HCT116 (cell line): Measurements from ENCODE around the gene HAPLN1.

Source experiments
- CEBPB ChIP-seq: IDR thresholded peaks from 2 replicates; pipeline ENCODE4 v1.6.1; 2012; ENCODE audit warnings: low read depth
- EZH2 ChIP-seq: fragments of 200-600 bp; sonication (generic); IDR thresholded peaks from 2 replicates; pipeline ENCODE4 v1.6.1; 2017; ENCODE audit warnings: antibody characterized with exemption, mixed run types
- EZH2phosphoT487 ChIP-seq: fragments of 200-600 bp; IDR thresholded peaks from 2 replicates; pipeline ENCODE4 v1.6.1; 2018; ENCODE audit warnings: antibody characterized with exemption, borderline replicate concordance
- POLR2AphosphoS5 ChIP-seq: IDR thresholded peaks from 2 replicates; pipeline ENCODE4 v1.6.1; 2011; ENCODE audit warnings: mild to moderate bottlenecking, low read depth, low read length, moderate library complexity
- TCF7L2 ChIP-seq: IDR thresholded peaks from 2 replicates; pipeline ENCODE4 v1.7.0; 2011; ENCODE audit warnings: borderline replicate concordance, inconsistent platforms; ENCODE audit not compliant: insufficient read depth, insufficient read length; ENCODE audit errors: extremely low read depth
- TF ChIP-seq, protein P1 (sequence below), 3 experiments: fragments of 200-600 bp in 1 of 3; sonication (generic) in 1 of 3; IDR thresholded peaks in 2 of 3; conservative IDR thresholded peaks in 1 of 3; 2 replicates each; pipeline ENCODE4 v1.5.1; 2012 to 2017; ENCODE audit warnings: low read depth in 2 of 3, low read length in 2 of 3, antibody characterized with exemption in 1 of 3, borderline replicate concordance in 1 of 3, control low read depth in 1 of 3, mild to moderate bottlenecking in 1 of 3, mixed read lengths in 1 of 3, mixed run types in 1 of 3, moderate library complexity in 1 of 3; ENCODE audit not compliant: insufficient read depth in 1 of 3

GRCh38 chr5:83632874-83633273 lies 87.8 kb downstream of the HAPLN1 start:
- TF ChIP-seq, protein P1, sequence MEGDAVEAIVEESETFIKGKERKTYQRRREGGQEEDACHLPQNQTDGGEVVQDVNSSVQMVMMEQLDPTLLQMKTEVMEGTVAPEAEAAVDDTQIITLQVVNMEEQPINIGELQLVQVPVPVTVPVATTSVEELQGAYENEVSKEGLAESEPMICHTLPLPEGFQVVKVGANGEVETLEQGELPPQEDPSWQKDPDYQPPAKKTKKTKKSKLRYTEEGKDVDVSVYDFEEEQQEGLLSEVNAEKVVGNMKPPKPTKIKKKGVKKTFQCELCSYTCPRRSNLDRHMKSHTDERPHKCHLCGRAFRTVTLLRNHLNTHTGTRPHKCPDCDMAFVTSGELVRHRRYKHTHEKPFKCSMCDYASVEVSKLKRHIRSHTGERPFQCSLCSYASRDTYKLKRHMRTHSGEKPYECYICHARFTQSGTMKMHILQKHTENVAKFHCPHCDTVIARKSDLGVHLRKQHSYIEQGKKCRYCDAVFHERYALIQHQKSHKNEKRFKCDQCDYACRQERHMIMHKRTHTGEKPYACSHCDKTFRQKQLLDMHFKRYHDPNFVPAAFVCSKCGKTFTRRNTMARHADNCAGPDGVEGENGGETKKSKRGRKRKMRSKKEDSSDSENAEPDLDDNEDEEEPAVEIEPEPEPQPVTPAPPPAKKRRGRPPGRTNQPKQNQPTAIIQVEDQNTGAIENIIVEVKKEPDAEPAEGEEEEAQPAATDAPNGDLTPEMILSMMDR (IDR thresholded peaks at IDR 0.05 in 2 of 3, conservative IDR thresholded peaks at IDR 0.05 in 1 of 3; ENCODE audit: borderline replicate concordance in 1 of 3, insufficient read depth in 1 of 3, low read depth in 2 of 3, low read length in 2 of 3), result no peak
- TF ChIP-seq EZH2phosphoT487 (no peak), EZH2 (no peak), POLR2AphosphoS5 (no peak), CEBPB (no peak), TCF7L2 (no peak)
